Measurements from ENCODE around the gene GABBR2.

The GABBR2 gene

GRCh38 chr9:98479967-98480847 lies 228.5 kb downstream of the GABBR2 start:
- ChIA-PET POLR2A (ENCODE audit: low non-redundant PET) (no interaction called here), CTCF (interaction anchor here (0.6 kb wide), 1 partner anchor 193 kb away, joined by 6 read pairs; no protein-coding TSS in a partner anchor)
- TF ChIP-seq CTCF (conservative IDR thresholded peaks at IDR 0.05; ENCODE audit: low read depth): no peak
- DNase-seq (ENCODE audit: low spot score): peak; percentile 55
- H3K27ac ChIP-seq: no peak overlapping the region

- no peak for DNase-seq (ENCODE audit: low spot score)
- CTCF ChIA-PET: no interaction called here
- no peak for TF ChIP-seq CTCF (conservative IDR thresholded peaks at IDR 0.05; ENCODE audit: low read depth)
- no peak overlapping the region for H3K27ac ChIP-seq
- POLR2A ChIA-PET (ENCODE audit: low non-redundant PET): no interaction called here
These were observed 229.3 kb downstream of the GABBR2 start for GRCh38 chr9:98479449-98479848.

- POLR2A ChIA-PET (ENCODE audit: low non-redundant PET): no interaction called here
- H3K27ac ChIP-seq: no peak overlapping the region
- CTCF ChIA-PET: no interaction called here
- no peak for TF ChIP-seq CTCF (conservative IDR thresholded peaks at IDR 0.05; ENCODE audit: low read depth)
- DNase-seq (ENCODE audit: low spot score): no peak
These were observed 230.9 kb downstream of the GABBR2 start for GRCh38 chr9:98477884-98478283.

GRCh38 chr9:98472216-98472615 lies 236.5 kb downstream of the GABBR2 start:
- ChIA-PET POLR2A (ENCODE audit: low non-redundant PET) (no interaction called here), CTCF (interaction anchor here (0.8 kb wide), 1 partner anchor 393 kb away, joined by 4 read pairs; no protein-coding TSS in a partner anchor)
- H3K27ac ChIP-seq: no peak overlapping the region
- no peak for TF ChIP-seq CTCF (conservative IDR thresholded peaks at IDR 0.05; ENCODE audit: low read depth)
- no peak for DNase-seq (ENCODE audit: low spot score)

- no peak for DNase-seq (ENCODE audit: low spot score)
- H3K27ac ChIP-seq: no peak overlapping the region
- ChIA-PET POLR2A (ENCODE audit: low non-redundant PET) (no interaction called here), CTCF (no interaction called here)
- TF ChIP-seq CTCF (conservative IDR thresholded peaks at IDR 0.05; ENCODE audit: low read depth): no peak
These were observed 237.6 kb downstream of the GABBR2 start for GRCh38 chr9:98471185-98471584.

- TF ChIP-seq CTCF (conservative IDR thresholded peaks at IDR 0.05; ENCODE audit: low read depth): no peak
- ChIA-PET POLR2A (ENCODE audit: low non-redundant PET) (no interaction called here), CTCF (interaction anchor here (0.7 kb wide), 1 partner anchor 59 kb away, joined by 3 read pairs; no protein-coding TSS in a partner anchor)
- no peak for DNase-seq (ENCODE audit: low spot score)
- no peak overlapping the region for H3K27ac ChIP-seq
These were observed 240.0 kb downstream of the GABBR2 start for GRCh38 chr9:98468567-98469239.

Measured in RWPE1 (cell line).